Measurements from ENCODE around the gene AICDA. TPM values are rescaled to one million over a fixed set of nuclear protein-coding genes. Genes with fewer than 3 reads are reported as not detected.

AICDA gene
- total and polyA plus RNA-seq, 2 of the 13 experiments (the other 11 are each of a cell fraction or from before 2014, with no cell fraction given), result not detected

- TF ChIP-seq GPBP1L1 (CRISPR knock-in tag; IDR thresholded peaks at IDR 0.05) (no peak), GTF2F1 (IDR thresholded peaks at IDR 0.05; ENCODE audit: low read length) (no peak), ZNF572 (CRISPR knock-in tag; IDR thresholded peaks at IDR 0.05) (no peak), ZNF614 (CRISPR knock-in tag; IDR thresholded peaks at IDR 0.05; ENCODE audit: borderline replicate concordance) (peak; percentile 71; the same call in 1 of the 2 replicates)
These were observed 21.7 kb downstream of the AICDA start (continued) for GRCh38 chr12:8590842-8591545.

GRCh38 chr12:8589679-8590078, 23.0 kb downstream of the AICDA start:
- DNase-seq (ENCODE audit: low spot score), result no peak
- Histone ChIP-seq H3K4me2 (ENCODE audit: low read depth, low read length) (no peak overlapping the region), H3K79me2 (ENCODE audit: insufficient read depth, low read length) (no peaks in the 10 kb centered on the region), H3K27me3 (ENCODE audit: control insufficient read depth in 1 of 2, insufficient read depth in 2 of 2, low read length in 2 of 2) (no peaks in the 10 kb centered on the region), H3K9me3 (ENCODE audit: low read length) (no peaks in the 10 kb centered on the region), H3K9ac (ENCODE audit: insufficient read depth, low read depth, low read length) (no peak overlapping the region), H3K4me3 (replicated peaks in 1 of 3; ENCODE audit: insufficient read depth in 1 of 3, low read depth in 2 of 3, low read length in 3 of 3) (no peak overlapping the region), H2AFZ (ENCODE audit: low read length) (no peak overlapping the region), H3K4me1 (ENCODE audit: insufficient read depth, low read length) (peaks cover 7% of the 10 kb centered on the region; the same call in 1 of the 2 replicates), H3K27ac (ENCODE audit: extremely low read length, insufficient read depth, low read length) (no peak overlapping the region), H4K20me1 (ENCODE audit: insufficient read depth, low read length) (no peaks in the 10 kb centered on the region), H3K36me3 (replicated peaks in 1 of 2; ENCODE audit: control insufficient read depth in 1 of 2, insufficient read depth in 2 of 2, low read length in 2 of 2) (no peaks in the 10 kb centered on the region)
- TF ChIP-seq ZNF550 (CRISPR knock-in tag; IDR thresholded peaks at IDR 0.05; ENCODE audit: borderline replicate concordance), result no peak
- no peak for TF ChIP-seq ZBTB40 (IDR thresholded peaks at IDR 0.05)
- peak; percentile 59; the same call in 1 of the 2 replicates for TF ChIP-seq ZBTB40 (CRISPR knock-in tag; IDR thresholded peaks at IDR 0.05)
- CTCF ChIA-PET (ENCODE audit: low intra/inter-chr PET ratio, low total read pairs), result no interaction called here
- BruUV-seq (replicated peaks), result no TSS peak
- no peak for ATAC-seq
- POLR2A ChIA-PET, result no interaction called here
- in situ Hi-C loops (cut with HindIII; ENCODE audit: extremely low pct_ligation_motif_present, low pct_unique_long_range_greater_than_20kb) (no loop called here), intact Hi-C loops (cut with micrococcal nuclease; ENCODE audit: unreplicated experiment) (no loop called here)
- WGBS (ENCODE audit: low lambda C conversion rate), result 20% methylated on average over 7 of the region's 7 CpGs
- no peak for FAIRE-seq
